ENCODE measurements around the gene PRR16.
"Not testable (repeated sequence)": the region's sequence is repeated elsewhere in the genome, so short reads cannot be mapped to it uniquely, and the experiment has no call there.

Gene PRR16

DNA sequence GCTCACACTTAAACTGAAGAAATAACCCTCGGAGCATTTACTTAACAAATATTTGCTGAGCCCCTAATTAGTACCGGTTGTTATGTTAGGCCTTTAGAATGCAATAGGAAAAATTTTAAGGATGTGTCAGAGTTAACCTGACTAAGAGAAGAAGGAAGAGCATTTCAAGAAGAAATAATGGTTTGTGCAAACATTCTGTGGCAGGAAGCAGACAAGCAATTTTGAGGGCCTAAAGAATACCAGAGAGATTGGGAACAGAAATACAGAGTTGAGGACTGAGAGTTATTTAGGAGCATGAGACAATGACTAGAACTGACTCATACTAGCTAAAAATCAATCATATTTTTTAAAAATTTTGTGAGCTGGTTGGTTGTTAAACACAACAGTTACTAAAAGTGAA, 218.8 kb downstream of the PRR16 start:
- DNase-seq = no peak

- no peak for DNase-seq
Measured at GRCh38 chr5:120683580-120683979, 219.5 kb downstream of the PRR16 start.

GRCh38 chr5:120684213-120684612, 220.1 kb downstream of the PRR16 start:
- no peak for DNase-seq

DNA sequence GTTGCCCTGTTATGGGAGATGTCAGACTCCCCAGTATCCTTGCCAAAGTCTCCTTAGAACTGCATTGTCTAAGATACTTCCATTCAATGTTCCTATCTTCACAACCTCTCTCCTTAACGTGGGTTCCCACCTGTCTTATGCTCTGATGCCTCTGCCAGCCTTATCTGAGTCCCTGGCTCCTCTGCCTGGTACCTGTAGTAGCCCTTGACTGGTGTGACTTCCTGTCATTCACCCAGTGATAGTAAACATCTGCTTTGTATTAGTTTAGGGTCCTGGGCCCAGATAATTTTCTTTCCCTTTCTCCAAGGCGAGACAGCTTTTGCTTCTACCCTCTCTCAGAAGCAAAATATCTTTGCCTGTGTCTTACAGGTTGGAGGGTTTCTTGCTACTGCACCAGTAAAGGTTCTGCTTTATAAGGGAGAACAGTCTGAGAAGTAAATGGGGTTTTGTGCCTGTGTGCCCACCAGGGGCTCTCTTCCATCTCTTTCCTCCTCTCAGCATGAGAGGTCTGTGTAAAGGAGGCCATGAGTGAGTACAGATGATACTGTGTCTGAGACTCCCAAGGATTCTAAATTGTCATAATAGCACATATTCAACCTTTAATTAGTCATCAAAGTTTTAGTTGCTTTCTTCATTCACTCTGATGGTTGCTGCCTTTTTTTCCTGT, 220.8 kb downstream of the PRR16 start:
- DNase-seq = no peak

DNA sequence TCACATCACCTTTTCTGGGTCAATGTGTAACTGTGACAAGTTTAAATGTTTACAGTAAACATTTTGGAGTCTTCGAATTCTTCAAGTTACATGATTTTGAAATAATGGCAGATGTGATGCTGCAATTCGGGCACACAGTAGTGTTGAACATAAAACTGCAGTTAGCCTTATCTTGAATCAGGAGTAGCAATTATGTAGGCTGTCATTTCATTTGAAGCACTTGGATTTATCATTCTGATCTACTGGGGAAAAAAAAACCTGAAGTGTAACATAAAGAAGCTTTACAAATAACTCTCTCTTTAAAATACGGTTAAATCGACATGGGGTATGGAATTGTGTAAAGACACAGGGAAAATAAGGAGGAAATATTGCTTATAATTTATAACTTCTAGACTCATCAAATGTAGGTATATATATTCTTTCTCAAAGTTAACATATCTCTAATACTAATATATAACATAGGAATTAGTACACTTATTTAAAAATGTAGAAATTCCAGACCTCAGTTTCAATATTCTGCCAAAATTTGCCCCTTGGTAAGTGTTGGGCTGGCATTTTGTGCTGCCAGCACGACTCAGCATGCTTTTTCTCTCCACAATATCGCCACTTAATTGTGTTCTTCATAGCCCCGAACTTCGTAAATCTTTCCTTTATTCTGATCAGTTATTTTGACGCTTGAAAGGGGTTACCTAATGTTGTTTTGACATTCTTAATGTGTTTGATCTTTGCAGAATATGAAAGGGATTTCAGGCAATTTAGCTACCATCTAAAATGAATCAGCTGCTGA, 226.7 kb downstream of the PRR16 start:
- no peak for DNase-seq

DNA sequence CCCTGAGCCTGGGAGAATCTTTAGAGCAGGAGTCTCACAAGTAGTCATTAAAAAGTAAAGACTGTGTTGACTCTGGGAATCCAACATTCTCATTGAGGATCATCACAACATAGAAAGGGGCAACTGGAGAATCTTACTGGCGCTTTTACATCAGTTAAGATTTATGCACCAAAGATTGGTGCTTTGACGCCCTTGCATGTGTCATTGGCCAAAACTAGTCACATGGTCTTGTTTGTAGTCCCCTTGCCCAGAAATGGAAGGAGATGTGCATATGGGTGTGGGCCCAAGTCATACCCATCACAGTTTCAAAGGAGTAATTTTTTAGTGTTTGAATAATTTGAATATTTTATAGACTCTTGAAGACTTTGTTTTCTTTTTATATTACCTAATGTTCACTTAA, 228.2 kb downstream of the PRR16 start:
- DNase-seq = no peak

DNA sequence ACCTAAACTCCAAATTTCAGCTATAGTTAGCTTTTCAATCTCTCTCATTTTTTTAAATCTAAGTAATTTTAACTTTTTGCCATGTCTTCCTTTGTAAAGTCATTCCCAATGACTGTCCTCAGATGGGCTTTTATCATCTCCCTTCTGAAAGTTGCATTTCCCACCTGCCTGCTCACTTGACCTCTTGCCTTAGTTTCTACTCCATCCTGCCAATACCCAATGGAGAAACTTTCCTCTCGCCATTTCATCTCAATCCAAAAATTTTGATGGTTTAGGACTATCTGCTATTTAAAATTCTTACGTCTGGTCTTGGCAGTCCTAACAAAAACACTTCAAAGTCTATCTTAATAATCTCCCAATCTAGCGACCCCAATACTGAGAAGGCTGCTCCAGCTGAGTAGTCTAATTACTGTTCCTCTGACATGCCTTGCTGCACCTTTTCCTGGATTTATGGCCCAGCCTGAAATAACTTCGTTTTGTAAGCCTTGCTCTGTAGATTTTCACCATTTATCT, 231.3 kb downstream of the PRR16 start:
- no peak for DNase-seq

DNA sequence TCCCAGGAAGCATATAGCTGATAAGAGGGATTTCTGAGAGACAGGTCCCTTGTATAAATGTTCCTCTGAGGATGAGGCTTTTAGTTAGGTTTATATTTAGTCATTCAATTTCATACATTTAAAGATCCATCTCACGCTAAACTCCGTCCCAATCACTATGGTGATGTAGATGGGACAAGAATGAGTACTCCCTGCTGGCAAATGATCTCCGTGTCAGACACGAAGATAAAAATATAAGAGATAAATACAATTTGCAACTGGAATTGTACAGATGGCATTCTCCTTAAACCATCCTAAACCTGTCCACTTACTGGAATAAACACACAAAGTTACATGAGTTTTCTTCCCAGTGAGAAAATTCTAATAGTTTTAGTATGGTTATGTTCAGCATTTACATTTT, 233.0 kb downstream of the PRR16 start:
- no peak for DNase-seq

DNA sequence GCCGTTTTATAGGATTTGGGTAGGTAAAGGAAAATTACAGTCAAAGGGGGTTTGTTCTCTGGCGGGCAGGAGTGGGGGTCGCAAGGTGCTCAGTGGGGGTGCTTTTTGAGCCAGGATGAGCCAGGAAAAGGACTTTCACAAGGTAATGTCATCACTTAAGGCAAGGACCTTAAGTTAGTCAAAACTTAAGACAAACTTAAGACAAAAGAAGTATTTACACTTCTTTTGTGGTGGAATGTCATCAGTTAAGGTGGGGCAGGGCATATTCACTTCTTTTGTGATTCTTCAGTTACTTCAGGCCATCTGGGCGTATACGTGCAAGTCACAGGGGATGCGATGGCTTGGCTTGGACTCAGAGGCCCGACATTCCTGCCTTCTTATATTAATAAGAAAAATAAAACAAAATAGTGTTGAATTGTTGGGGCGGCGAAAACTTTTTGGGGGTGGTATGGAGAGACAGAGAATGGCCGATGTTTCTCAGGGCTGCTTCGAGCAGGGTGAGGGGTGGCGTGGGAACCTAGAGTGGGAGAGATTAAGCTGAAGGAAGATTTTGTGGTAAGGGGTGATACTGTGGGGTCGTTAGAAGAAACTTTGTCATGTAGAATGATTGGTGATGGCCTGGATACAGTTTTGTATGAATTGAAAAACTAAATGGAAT, 233.7 kb downstream of the PRR16 start:
- not testable (repeated sequence) for DNase-seq

DNA sequence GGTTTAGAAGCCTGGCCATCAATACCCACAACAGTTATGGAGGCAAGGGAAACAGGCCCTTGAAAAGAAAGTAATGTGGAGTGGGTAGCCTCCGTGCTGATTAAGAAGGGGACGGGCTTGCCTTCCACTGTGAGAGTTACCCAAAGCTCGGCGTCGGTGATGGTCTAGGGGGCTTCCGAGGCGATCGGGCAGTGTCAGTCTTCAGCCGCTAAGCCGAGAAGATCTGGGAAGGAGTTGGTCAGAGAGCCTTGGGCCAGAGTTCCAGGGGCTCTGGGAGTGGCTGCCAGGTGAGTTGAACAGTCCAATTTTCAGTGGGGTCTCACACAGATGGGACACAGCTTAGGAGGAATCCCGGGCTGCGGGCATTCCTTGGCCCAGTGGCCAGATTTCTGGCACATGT, 236.6 kb downstream of the PRR16 start:
- DNase-seq = not testable (repeated sequence)

- not testable (repeated sequence) for DNase-seq
Measured at GRCh38 chr5:120702817-120703538, 238.9 kb downstream of the PRR16 start.

DNA sequence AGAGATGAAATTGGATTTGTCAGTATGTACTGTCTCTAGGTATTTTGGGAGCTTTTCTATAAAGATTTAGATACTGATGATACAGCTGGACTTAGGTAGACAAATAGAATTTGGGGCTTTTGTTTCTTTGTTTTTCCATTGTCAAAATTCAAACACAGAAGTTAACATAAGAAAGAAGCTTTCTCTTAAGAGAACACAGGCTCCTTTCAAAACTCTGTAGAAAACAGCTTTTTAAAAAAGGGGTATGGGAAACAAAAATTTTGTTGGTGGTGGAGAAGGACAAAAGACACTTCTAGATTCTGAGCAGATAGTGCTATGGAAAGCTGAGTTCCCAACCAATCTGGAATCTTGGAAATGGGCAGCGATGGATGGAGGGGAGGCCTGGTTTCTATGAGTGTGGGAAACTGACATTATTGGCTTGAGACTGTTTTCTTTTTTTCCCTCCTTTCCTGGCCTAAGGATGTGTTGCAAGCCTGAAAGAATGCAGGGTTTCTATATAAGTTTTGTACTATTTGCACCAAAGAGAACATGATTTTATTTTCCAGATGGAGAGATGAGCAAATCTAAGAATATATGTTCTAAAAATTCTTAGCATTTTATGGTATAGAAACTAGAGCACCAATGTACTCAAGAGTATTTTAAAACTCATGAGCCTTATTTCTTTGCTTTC, 240.0 kb downstream of the PRR16 start:
- DNase-seq = no peak

DNA sequence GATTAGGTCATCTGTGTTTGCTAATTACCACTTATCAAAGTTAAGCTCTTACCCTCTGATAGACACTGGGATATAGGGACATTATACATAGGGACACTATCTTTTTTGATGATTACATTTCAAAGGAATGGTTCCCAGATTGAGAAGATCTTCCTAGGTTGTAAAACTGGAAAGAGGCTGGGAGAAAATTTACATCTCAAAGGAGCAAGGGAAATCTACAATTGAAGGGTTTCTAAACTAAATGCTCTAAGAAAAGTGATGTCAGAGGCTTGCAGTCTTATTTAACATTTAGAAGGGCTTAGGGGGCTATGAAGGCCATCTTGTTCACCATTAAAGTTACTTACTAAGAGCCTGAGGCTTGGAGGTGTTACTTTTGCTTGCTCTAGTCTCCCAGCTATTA, 242.8 kb downstream of the PRR16 start:
- DNase-seq = no peak

DNA sequence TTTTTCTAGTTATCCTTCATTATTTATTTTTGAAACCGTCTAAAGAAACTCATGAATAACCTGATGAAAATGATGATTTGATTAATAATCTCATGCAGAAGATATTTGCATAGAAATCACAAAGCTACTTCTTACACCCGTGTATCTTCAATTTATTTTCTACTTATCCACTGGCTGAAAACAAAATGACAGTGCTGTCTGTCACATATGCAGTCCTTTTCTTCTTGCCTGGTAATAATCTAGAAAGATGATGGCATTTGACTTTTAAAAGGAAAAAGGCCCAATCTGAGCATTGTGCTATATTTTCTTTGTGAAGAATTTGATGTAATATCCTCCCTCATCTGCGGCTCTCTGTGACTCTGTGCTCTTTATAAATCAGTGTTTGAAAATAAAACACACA, 253.3 kb downstream of the PRR16 start:
- no peak for DNase-seq

- no peak for DNase-seq
Measured at GRCh38 chr5:120730214-120730613, 266.1 kb downstream of the PRR16 start.

- DNase-seq = no peak
Measured at GRCh38 chr5:120734033-120734432, 269.9 kb downstream of the PRR16 start.

DNA sequence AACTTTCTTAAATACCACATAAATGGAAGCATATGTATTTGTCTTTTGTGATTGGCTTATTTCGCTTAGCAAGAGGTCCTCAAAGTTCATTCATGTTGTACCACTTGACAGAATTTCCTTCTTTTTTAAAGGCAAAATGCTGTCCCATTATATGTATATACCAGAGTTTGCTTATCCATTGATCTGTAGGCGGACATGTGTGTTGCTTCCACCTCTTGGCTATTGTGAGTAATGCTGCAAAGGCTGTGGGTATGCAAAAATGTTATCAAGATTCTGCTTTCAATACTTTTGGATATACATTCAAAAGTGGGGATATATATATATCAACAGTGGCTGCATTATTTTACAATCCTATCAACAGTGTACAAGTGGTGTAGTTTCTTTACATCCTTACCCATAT, 271.0 kb downstream of the PRR16 start:
- no peak for DNase-seq
